ENCODE results near the gene ESR2.

The ESR2 gene

GRCh38 chr14:64202716-64203115, 91.5 kb downstream of the ESR2 start:
- no peak overlapping the region for H3K27ac ChIP-seq
- DNase-seq, result no peak
- H3K4me3 ChIP-seq, result no peak overlapping the region
- H3K9me3 ChIP-seq, result no peaks in the 10 kb centered on the region
- H3K27me3 ChIP-seq, result no peaks in the 10 kb centered on the region
- no peak for TF ChIP-seq CTCF (IDR thresholded peaks at IDR 0.05)
- intact Hi-C loops (cut with DNase I; ENCODE audit: low total_unique reads), result no loop called here
- no peaks in the 10 kb centered on the region for H3K4me1 ChIP-seq
- peaks cover 0 to 33% (median 0%) of the 10 kb centered on the region in 3 donors for H3K36me3 ChIP-seq

DNA sequence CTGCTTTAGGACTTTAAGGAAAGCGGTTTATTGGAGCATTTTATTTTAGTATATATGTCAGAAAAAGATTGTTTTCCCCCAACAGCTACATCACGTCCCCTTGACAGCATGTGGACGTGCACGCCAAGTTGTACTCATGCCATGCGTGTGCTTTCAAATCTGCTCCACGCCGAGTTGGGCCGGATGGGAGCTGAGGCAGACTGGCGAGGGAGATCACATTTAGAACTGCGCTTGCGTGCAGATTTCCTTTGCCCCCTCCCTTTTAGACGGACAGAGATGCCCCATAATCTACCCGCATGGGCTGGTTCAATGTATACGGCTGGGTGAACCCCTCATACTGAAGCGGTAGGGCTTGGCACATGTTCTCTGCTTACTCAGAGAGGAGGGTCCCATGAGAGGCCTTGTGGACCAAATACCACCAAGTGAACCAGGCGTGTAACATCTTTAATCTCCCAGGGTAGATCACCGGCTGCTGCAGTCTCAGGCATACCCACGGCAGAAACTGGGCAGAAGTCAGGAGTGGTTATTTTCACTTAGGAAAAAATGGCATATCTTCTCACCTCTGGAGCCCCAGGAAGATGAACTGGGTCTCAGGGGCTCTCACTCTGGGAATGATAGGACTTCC, 92.1 kb downstream of the ESR2 start:
- peaks cover 0 to 32% (median 0%) of the 10 kb centered on the region in 3 donors for H3K36me3 ChIP-seq
- DNase-seq, result no peak
- no peak for TF ChIP-seq CTCF (IDR thresholded peaks at IDR 0.05)
- no peak overlapping the region for H3K27ac ChIP-seq
- H3K4me3 ChIP-seq, result no peak overlapping the region
- peaks cover 0 to 3% (median under 1%) of the 10 kb centered on the region in 4 donors for H3K4me1 ChIP-seq
- H3K9me3 ChIP-seq, result no peaks in the 10 kb centered on the region
- H3K27me3 ChIP-seq, result no peaks in the 10 kb centered on the region
- intact Hi-C loops (cut with DNase I; ENCODE audit: low total_unique reads), result no loop called here

- DNase-seq, result no peak
- H3K4me3 ChIP-seq, result no peak overlapping the region
- peaks cover 0 to 10% (median 3%) of the 10 kb centered on the region in 4 donors for H3K4me1 ChIP-seq
- H3K9me3 ChIP-seq, result no peaks in the 10 kb centered on the region
- H3K27me3 ChIP-seq, result no peaks in the 10 kb centered on the region
- peaks cover 0 to 32% (median 0%) of the 10 kb centered on the region in 3 donors for H3K36me3 ChIP-seq
- H3K27ac ChIP-seq, result no peak overlapping the region
- no peak for TF ChIP-seq CTCF (IDR thresholded peaks at IDR 0.05)
- intact Hi-C loops (cut with DNase I; ENCODE audit: low total_unique reads), result no loop called here
These were observed 92.9 kb downstream of the ESR2 start for GRCh38 chr14:64201296-64201695.

DNA sequence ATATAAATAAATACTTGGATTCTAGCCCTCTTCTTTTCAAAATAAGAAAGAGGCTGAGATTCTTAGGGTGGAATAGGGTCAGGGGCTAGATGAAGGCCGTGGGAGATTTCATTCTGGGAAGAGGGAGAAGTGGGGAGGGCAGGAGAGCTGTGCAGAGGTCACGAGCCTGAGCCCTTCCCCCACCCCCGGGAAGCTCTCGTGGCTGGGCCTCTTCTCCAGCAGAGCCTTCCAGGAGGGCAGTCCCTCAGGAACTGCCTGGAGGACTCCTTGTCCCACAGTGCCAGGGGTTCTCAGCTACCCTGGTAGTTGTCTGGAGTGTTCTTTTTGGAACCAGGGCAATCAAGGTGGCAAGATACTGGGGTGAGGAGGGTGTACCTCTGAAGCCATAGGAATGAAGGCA, 94.0 kb downstream of the ESR2 start:
- Histone ChIP-seq H3K4me1 (peaks cover 0 to 11% (median 6%) of the 10 kb centered on the region in 4 donors), H3K4me3 (no peak overlapping the region), H3K9me3 (no peaks in the 10 kb centered on the region), H3K36me3 (peaks cover 0 to 28% (median 0%) of the 10 kb centered on the region in 3 donors), H3K27me3 (no peaks in the 10 kb centered on the region), H3K27ac (no peak overlapping the region)
- DNase-seq, result no peak
- intact Hi-C loops (cut with DNase I; ENCODE audit: low total_unique reads), result no loop called here
- TF ChIP-seq CTCF (IDR thresholded peaks at IDR 0.05), result no peak

GRCh38 chr14:64198486-64198885, 95.7 kb downstream of the ESR2 start:
- no peak for TF ChIP-seq CTCF (IDR thresholded peaks at IDR 0.05)
- Histone ChIP-seq H3K4me1 (peaks cover 0 to 11% (median 6%) of the 10 kb centered on the region in 4 donors), H3K4me3 (no peak overlapping the region), H3K27ac (no peak overlapping the region), H3K27me3 (no peaks in the 10 kb centered on the region), H3K36me3 (peaks cover 0 to 20% (median 0%) of the 10 kb centered on the region in 3 donors), H3K9me3 (no peaks in the 10 kb centered on the region)
- intact Hi-C loops (cut with DNase I; ENCODE audit: low total_unique reads), result no loop called here
- DNase-seq, result no peak

Measured in tibial artery (tissue), 4 donors.